Endothelial cell of umbilical vein (primary cell): Measurements from ENCODE around the gene TTI1. TPM values are rescaled to one million over a fixed set of nuclear protein-coding genes. Genes with fewer than 3 reads are reported as not detected.

Source experiments
- BruUV-seq: library from RNA; stranded (reverse); fragments of 400-500 nt; replicated peaks from 2 replicates; lab custom pipeline; 2021; lab: Mats Ljungman, UMichigan
- CTCF ChIA-PET: fragments of 300-600, 350-600 bp; sonication (Branson Sonifier 250); formaldehyde crosslinking; loops from one replicate; lab custom pipeline; 2021; ENCODE audit warnings: antibody characterized with exemption, inconsistent platforms; lab: Charles Lee
- POLR2A ChIA-PET: fragments of 300-600, 350-600 bp; sonication (Branson Sonifier 250); formaldehyde crosslinking; loops from one replicate; lab custom pipeline; 2021; ENCODE audit warnings: antibody characterized with exemption, inconsistent platforms; lab: Charles Lee
- DNase-seq: peaks from one replicate; pipeline ENCODE4 v3.0.0-alpha.2; 2011; ENCODE audit warnings: low read depth, low spot score
- FAIRE-seq: peaks from 2 replicates; lab custom pipeline; 2011; peaks lifted over from hg19 to GRCh38; lab: Jason Lieb, UNC
- H2AFZ ChIP-seq: 2 replicates; pipeline ENCODE4 v1.6.0; 2012; ENCODE audit warnings: low read depth, low read length, control low read depth, inconsistent platforms
- H3K27ac ChIP-seq: 2 replicates; pipeline ENCODE4 v1.5.1; 2011; ENCODE audit warnings: low read depth, mild to moderate bottlenecking, control low read depth, low read length, moderate library complexity; ENCODE audit not compliant: insufficient read depth
- H3K27me3 ChIP-seq, 2 experiments: 2 replicates each; pipeline versions ENCODE4 v1.6.0 to v1.6.1; 2011; ENCODE audit warnings: low read length in 2 of 2, mixed read lengths in 1 of 2; ENCODE audit not compliant: control insufficient read depth in 2 of 2, insufficient read depth in 2 of 2
- H3K36me3 ChIP-seq, 2 experiments: 2 replicates in 1 of 2; 3 replicates in 1 of 2; pipeline ENCODE4 v1.5.1; 2011; ENCODE audit warnings: low read length in 2 of 2, mild to moderate bottlenecking in 1 of 2, moderate library complexity in 1 of 2; ENCODE audit not compliant: control insufficient read depth in 2 of 2, insufficient read depth in 2 of 2; ENCODE audit errors: extremely low read depth in 1 of 2
- H3K4me1 ChIP-seq: 3 replicates; pipeline ENCODE4 v1.5.1; 2011; ENCODE audit warnings: mild to moderate bottlenecking, low read length; ENCODE audit not compliant: control insufficient read depth, insufficient read depth; ENCODE audit errors: extremely low read depth
- H3K4me2 ChIP-seq: 2 replicates; pipeline ENCODE4 v1.6.1; 2011; ENCODE audit warnings: low read length, control low read depth, mixed read lengths; ENCODE audit not compliant: insufficient read depth
- H3K4me3 ChIP-seq, 3 experiments: fragments of 200-600 bp in 1 of 3; sonication (generic), shearing (Covaris generic) in 1 of 3; replicated peaks in 1 of 3; 2 replicates each; pipeline ENCODE4 v1.5.1; 2011 to 2016; ENCODE audit warnings: control low read depth in 3 of 3, low read length in 3 of 3, mild to moderate bottlenecking in 2 of 3, inconsistent platforms in 1 of 3, low read depth in 1 of 3, moderate library complexity in 1 of 3; ENCODE audit not compliant: insufficient read depth in 1 of 3
- H3K79me2 ChIP-seq: 2 replicates; pipeline ENCODE4 v1.6.0; 2012; ENCODE audit warnings: low read length, inconsistent platforms; ENCODE audit not compliant: control insufficient read depth, insufficient read depth
- H3K9ac ChIP-seq: replicated peaks from 2 replicates; pipeline ENCODE3; 2011; ENCODE audit warnings: low read length, control low read depth; ENCODE audit not compliant: insufficient read depth; ENCODE audit errors: extremely low read depth
- H3K9me1 ChIP-seq: replicated peaks from 3 replicates; pipeline ENCODE4 v1.6.0; 2011; ENCODE audit warnings: mild to moderate bottlenecking, low read length; ENCODE audit not compliant: control insufficient read depth, insufficient read depth; ENCODE audit errors: extremely low read depth
- H3K9me3 ChIP-seq: replicated peaks from 2 replicates; pipeline ENCODE4 v1.5.1; 2012; ENCODE audit warnings: low read length, inconsistent platforms; ENCODE audit not compliant: control insufficient read depth, insufficient read depth
- H4K20me1 ChIP-seq: replicated peaks from 2 replicates; pipeline ENCODE3; 2011; ENCODE audit warnings: mild to moderate bottlenecking, low read length; ENCODE audit not compliant: control insufficient read depth, insufficient read depth; ENCODE audit errors: extremely low read depth
- EZH2 ChIP-seq: IDR thresholded peaks from 2 replicates; pipeline ENCODE4 v1.6.1; 2012; ENCODE audit warnings: borderline replicate concordance, low read depth, mild to moderate bottlenecking, moderate library complexity, low read length, inconsistent platforms; ENCODE audit not compliant: severe bottlenecking
- FOS ChIP-seq: IDR thresholded peaks from 2 replicates; pipeline ENCODE4 v1.6.1; 2011; ENCODE audit warnings: mild to moderate bottlenecking, low read length, moderate library complexity, borderline replicate concordance; ENCODE audit not compliant: insufficient read depth
- GATA2 ChIP-seq: IDR thresholded peaks from 2 replicates; pipeline ENCODE4 v1.7.0; 2011; ENCODE audit warnings: low read depth, mild to moderate bottlenecking, moderate library complexity, mixed read lengths, low read length; ENCODE audit not compliant: insufficient read length, insufficient read depth
- JUN ChIP-seq: IDR thresholded peaks from 2 replicates; pipeline ENCODE4 v1.6.1; 2011; ENCODE audit warnings: borderline replicate concordance, low read depth; ENCODE audit not compliant: insufficient read length, insufficient read depth
- MYC ChIP-seq: IDR thresholded peaks from one replicate; pipeline ENCODE4 v1.6.1; 2011; ENCODE audit warnings: mild to moderate bottlenecking, low read depth, low read length
- POLR2A ChIP-seq: IDR thresholded peaks from 2 replicates; pipeline ENCODE4 v1.6.1; 2012; ENCODE audit warnings: low read depth, mild to moderate bottlenecking, control low read depth, low read length
- POLR2AphosphoS5 ChIP-seq: IDR thresholded peaks from 2 replicates; pipeline ENCODE4 v1.6.1; 2012; ENCODE audit warnings: low read depth, mild to moderate bottlenecking, control low read depth, low read length, moderate library complexity; ENCODE audit not compliant: insufficient read depth
- dilution Hi-C: fragments of 300-500 bp; cut with MboI; formaldehyde crosslinking; loops from one replicate; pipeline ENCODE4 v1.15.0; 2019; ENCODE audit warnings: low sequenced_read_pairs; ENCODE audit not compliant: extremely low pct_ligation_motif_present
- intact Hi-C: fragments of 100-400 bp; cut with micrococcal nuclease; formaldehyde crosslinking; loops from one replicate; pipeline ENCODE4 v1.10.0; 2022
- polyA plus RNA-seq, 4 experiments: library from polyadenylated mRNA; depleted of rRNA in 3 of 4; stranded (reverse) in 3 of 4; unstranded in 1 of 4; fragments of >200 nt; gene quantifications; 2 replicates each; pipeline versions ENCODE4 v1.2.1 to v1.2.3, GENCODE V29; 2011 to 2012; ENCODE audit warnings: missing spikeins in 1 of 4
- total RNA-seq: library from RNA; stranded (reverse); gene quantifications from 2 replicates; pipeline ENCODE4 v1.2.3, GENCODE V29; 2021
- TF ChIP-seq, protein P1 (sequence below): IDR thresholded peaks from 2 replicates; pipeline ENCODE4 v1.6.1; 2011; ENCODE audit not compliant: insufficient read depth, insufficient read length
- TF ChIP-seq, protein P2 (sequence below), 2 donors: IDR thresholded peaks; 1 replicate in 1 of 2; 2 replicates in 1 of 2; pipeline ENCODE4 v1.5.1; 2011; ENCODE audit warnings: low read length in 2 of 2, mild to moderate bottlenecking in 2 of 2, moderate library complexity in 2 of 2, control low read depth in 1 of 2, inconsistent platforms in 1 of 2, low read depth in 1 of 2; ENCODE audit not compliant: insufficient read depth in 1 of 2; ENCODE audit errors: extremely low read depth in 1 of 2

Gene TTI1
- total and polyA plus RNA-seq, 2 donors (not counting 3 experiments of a cell fraction or from before 2014, with no cell fraction given): 13.2 to 23.2 TPM

DNA sequence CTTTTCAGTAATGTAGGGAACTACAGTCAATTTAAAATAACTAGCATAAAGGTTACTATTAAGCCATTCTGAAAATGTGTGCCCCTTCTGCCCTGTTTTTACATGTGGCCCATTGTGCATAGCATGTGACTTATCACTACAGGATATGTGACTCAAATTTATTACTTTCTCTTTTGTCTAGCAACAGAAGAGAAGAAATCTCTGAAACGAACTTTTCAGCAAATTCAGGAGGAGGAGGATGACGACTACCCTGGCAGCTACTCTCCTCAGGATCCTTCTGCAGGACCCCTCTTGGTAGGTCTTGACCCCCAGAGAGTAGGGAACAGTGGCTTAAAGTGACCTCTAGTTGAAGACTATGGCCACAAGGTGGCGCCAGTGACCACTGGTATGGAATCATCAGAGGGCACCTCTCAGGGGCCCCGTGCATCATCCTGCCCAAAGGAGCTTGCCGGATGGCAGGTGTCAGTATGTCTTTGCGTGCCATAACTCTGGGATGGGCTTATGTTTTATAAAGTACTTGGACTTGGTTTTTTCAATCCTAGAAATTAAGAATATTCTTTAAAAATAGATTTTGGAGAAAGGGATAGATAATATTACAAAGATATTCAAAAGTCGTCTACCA lies 24.2 kb upstream of the TTI1 start:
- H3K9ac ChIP-seq: peak overlapping the region; percentile 42
- peaks cover 22% of the 10 kb centered on the region for H3K4me1 ChIP-seq
- peak overlapping the region; percentile 74 for H3K4me2 ChIP-seq
- no peaks in the 10 kb centered on the region for H3K27me3 ChIP-seq
- DNase-seq: peak; percentile 84
- dilution Hi-C loops: no loop called here
- no peak overlapping the region for H3K4me3 ChIP-seq
- no TSS peak for BruUV-seq
- H3K9me1 ChIP-seq: no peaks in the 10 kb centered on the region
- no peaks in the 10 kb centered on the region for H3K9me3 ChIP-seq
- no peak overlapping the region for H2AFZ ChIP-seq
- POLR2A ChIA-PET: interaction anchor here (0.7 to 1.2 kb wide), 4 partner anchors 68 to 243 kb away, joined by 3 to 4 read pairs (median 3); no protein-coding TSS in a partner anchor
- CTCF ChIA-PET: interaction anchor here (0.5 to 5.9 kb wide), 47 partner anchors 9 to 493 kb away, joined by 3 to 130 read pairs (median 5); partner anchors contain the start of gene TGM2
- H3K36me3 ChIP-seq: peaks cover 3 to 9% of the 10 kb centered on the region in 2 experiments
- H3K27ac ChIP-seq: peak overlapping the region; percentile 71
- FAIRE-seq: peak; percentile 70
- peaks cover 24% of the 10 kb centered on the region for H3K79me2 ChIP-seq
- H4K20me1 ChIP-seq: no peaks in the 10 kb centered on the region
- intact Hi-C loops: loop anchor here (1.0 to 10.0 kb wide), 7 partner anchors 95 to 493 kb away; partner anchors contain the start of genes TGM2 and VSTM2L
- TF ChIP-seq EZH2 (no peak), POLR2A (no peak), MYC (peak; percentile 54), JUN (peak; percentile 34), FOS (peak; percentile 41), GATA2 (no peak), POLR2AphosphoS5 (no peak)
- TF ChIP-seq, protein P1, sequence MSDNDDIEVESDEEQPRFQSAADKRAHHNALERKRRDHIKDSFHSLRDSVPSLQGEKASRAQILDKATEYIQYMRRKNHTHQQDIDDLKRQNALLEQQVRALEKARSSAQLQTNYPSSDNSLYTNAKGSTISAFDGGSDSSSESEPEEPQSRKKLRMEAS: no peak
- TF ChIP-seq, protein P2, sequence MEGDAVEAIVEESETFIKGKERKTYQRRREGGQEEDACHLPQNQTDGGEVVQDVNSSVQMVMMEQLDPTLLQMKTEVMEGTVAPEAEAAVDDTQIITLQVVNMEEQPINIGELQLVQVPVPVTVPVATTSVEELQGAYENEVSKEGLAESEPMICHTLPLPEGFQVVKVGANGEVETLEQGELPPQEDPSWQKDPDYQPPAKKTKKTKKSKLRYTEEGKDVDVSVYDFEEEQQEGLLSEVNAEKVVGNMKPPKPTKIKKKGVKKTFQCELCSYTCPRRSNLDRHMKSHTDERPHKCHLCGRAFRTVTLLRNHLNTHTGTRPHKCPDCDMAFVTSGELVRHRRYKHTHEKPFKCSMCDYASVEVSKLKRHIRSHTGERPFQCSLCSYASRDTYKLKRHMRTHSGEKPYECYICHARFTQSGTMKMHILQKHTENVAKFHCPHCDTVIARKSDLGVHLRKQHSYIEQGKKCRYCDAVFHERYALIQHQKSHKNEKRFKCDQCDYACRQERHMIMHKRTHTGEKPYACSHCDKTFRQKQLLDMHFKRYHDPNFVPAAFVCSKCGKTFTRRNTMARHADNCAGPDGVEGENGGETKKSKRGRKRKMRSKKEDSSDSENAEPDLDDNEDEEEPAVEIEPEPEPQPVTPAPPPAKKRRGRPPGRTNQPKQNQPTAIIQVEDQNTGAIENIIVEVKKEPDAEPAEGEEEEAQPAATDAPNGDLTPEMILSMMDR (IDR thresholded peaks at IDR 0.05; ENCODE audit: extremely low read depth in 1 of 2, insufficient read depth in 1 of 2, low read depth in 1 of 2, low read length in 2 of 2): peak; percentile 76 to 93
